Panc1 (cell line): ENCODE measurements around the gene PCNX1.
"Not testable (repeated sequence)": the region's sequence is repeated elsewhere in the genome, so short reads cannot be mapped to it uniquely, and the experiment has no call there.

ENCODE experiments used
- CTCF ChIP-seq: fragments of 450-650 bp; IDR thresholded peaks from 2 replicates; pipeline ENCODE4 v1.5.1; 2017; ENCODE audit warnings: mild to moderate bottlenecking
- REST ChIP-seq, 2 experiments: IDR thresholded peaks; 2 replicates each; pipeline ENCODE4 v1.6.1; 2011 to 2012; ENCODE audit warnings: low read depth in 2 of 2, control low read depth in 1 of 2, low read length in 1 of 2, mild to moderate bottlenecking in 1 of 2, moderate library complexity in 1 of 2; ENCODE audit not compliant: insufficient read depth in 1 of 2

DNA sequence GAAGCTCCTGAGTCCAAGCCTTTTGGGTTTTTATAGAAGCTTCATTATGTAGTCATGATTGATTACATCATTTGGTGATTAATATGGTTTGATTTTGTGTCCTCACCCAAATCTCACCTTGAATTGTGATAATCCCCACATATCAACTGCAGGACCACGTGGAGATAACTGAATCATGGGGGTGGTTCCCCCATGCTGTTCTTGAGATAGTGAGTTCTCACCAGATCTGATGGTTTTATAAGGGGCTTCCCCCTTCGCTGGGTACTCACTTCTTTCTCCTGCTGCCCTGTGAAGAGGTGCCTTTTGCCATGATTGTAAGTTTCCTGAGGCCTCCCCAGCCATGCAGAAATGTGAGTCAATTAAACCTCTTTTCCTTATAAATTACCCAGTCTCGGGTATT lies 35.5 kb downstream of the PCNX1 start:
- TF ChIP-seq REST (IDR thresholded peaks at IDR 0.05; ENCODE audit: insufficient read depth in 1 of 2, low read depth in 2 of 2, low read length in 1 of 2); CTCF: not testable (repeated sequence)
